ENCODE results near the gene TRIM73.
"Not testable (repeated sequence)": the region's sequence is repeated elsewhere in the genome, so short reads cannot be mapped to it uniquely, and the experiment has no call there.

GRCh38 chr7:75358671-75359541, 36.5 kb upstream of the TRIM73 start:
- TF ChIP-seq POLR2A, CTCF, EP300 (IDR thresholded peaks at IDR 0.05): not testable (repeated sequence)

Data from tibial nerve (tissue), 4 donors.